ENCODE measurements around the gene CRYBG1.

- TF ChIP-seq CTCF (IDR thresholded peaks at IDR 0.05; ENCODE audit: low read depth, low read length) (no peak), MYC (IDR thresholded peaks at IDR 0.05; ENCODE audit: low read depth, low read length) (no peak), MAX (IDR thresholded peaks at IDR 0.05; ENCODE audit: low read depth, low read length) (no peak)
Observed at GRCh38 chr6:106486236-106486635, 125.7 kb downstream of the CRYBG1 start.
